Measurements from ENCODE around the gene CFAP54. TPM values are rescaled to one million over a fixed set of nuclear protein-coding genes. Genes with fewer than 3 reads are reported as not detected.

CFAP54 gene
- total RNA-seq, 1 experiment from 2014 or later: 0.35 TPM

DNA sequence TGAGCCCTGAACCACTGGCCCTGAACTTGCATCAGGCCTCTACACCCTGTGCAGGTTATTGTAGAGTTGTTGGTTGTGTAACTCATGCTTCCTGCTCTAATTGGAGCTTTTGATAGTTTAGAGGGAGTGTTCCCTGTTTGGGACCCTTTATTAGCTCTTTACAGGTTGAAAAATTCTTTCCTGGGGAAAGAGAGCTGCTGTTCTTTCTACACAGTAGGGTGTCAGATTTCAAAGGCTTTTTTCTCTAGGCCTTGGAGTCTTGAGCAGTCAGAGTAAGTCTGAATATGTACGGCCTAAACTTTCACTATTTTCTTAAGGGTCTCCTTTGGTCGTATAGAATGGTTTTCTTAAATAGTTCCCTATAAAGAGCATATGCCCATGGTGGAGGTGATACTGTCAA, 356.9 kb downstream of the CFAP54 start:
- intact Hi-C loops (cut with micrococcal nuclease; ENCODE audit: unreplicated experiment): no loop called here
- no peaks in the 10 kb centered on the region for H3K36me3 Mint-ChIP-seq (ENCODE audit: insufficient read depth, unreplicated experiment)
- CTCF ChIA-PET: no interaction called here
- no peaks in the 10 kb centered on the region for H3K27me3 Mint-ChIP-seq (ENCODE audit: unreplicated experiment)
- DNase-seq: no peak
- TF ChIP-seq, protein P1, sequence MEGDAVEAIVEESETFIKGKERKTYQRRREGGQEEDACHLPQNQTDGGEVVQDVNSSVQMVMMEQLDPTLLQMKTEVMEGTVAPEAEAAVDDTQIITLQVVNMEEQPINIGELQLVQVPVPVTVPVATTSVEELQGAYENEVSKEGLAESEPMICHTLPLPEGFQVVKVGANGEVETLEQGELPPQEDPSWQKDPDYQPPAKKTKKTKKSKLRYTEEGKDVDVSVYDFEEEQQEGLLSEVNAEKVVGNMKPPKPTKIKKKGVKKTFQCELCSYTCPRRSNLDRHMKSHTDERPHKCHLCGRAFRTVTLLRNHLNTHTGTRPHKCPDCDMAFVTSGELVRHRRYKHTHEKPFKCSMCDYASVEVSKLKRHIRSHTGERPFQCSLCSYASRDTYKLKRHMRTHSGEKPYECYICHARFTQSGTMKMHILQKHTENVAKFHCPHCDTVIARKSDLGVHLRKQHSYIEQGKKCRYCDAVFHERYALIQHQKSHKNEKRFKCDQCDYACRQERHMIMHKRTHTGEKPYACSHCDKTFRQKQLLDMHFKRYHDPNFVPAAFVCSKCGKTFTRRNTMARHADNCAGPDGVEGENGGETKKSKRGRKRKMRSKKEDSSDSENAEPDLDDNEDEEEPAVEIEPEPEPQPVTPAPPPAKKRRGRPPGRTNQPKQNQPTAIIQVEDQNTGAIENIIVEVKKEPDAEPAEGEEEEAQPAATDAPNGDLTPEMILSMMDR (IDR thresholded peaks at IDR 0.05; ENCODE audit: unreplicated experiment): no peak
- BruUV-seq (replicated peaks): no TSS peak
- no peaks in the 10 kb centered on the region for H3K4me1 Mint-ChIP-seq (ENCODE audit: low read depth, unreplicated experiment)
- no peaks in the 10 kb centered on the region for H3K9me3 Mint-ChIP-seq (ENCODE audit: low read depth, unreplicated experiment)
- no peak overlapping the region for H3K27ac Mint-ChIP-seq (ENCODE audit: unreplicated experiment)
- H3K4me3 Mint-ChIP-seq (ENCODE audit: low read depth, unreplicated experiment): no peak overlapping the region

DNA sequence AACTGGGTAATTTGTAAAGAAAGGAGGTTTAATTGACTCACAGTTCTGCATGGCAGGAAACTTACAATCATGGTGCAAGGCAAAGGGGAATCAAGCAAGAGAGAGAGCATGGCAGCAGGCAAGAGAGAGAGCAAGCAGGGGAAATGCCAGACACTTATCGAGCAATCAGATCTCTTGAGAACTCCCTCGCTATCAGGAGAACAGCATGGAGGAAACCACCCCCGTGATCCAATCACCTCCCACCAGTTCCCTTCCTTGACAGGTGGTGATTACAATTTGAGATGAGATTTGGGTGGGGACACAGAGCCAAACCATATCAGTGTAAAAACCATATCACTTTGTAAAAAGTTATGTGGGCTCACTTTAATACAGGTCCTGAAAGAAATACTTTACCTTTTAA, 361.3 kb downstream of the CFAP54 start:
- TF ChIP-seq, protein P1 (IDR thresholded peaks at IDR 0.05; ENCODE audit: unreplicated experiment): no peak

DNA sequence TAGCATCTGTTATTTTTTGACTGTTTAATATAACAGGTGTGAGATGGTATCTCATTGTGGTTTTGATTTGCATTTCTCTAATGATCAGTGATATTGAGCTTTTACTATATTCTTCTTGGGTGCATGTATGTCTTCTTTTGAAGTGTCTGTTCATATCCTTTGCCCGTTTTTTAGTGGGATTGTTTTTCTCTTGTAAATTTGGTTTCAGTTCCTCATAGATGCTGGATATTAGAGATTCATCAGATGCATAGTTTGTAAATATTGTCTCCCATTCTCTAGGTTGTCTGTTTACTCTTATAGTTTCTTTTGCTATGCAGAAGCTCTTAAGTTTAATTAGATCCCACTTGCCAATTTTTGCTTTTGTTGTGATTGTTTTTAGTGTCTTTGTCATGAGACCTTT, 368.8 kb downstream of the CFAP54 start:
- H3K4me3 Mint-ChIP-seq (ENCODE audit: low read depth, unreplicated experiment): no peak overlapping the region
- intact Hi-C loops (cut with micrococcal nuclease; ENCODE audit: unreplicated experiment): no loop called here
- CTCF ChIA-PET: interaction anchor here (0.6 kb wide), 1 partner anchor 1661 kb away, joined by 3 read pairs; no protein-coding TSS in a partner anchor

More for the DNA sequence above, 361.3 kb downstream of the CFAP54 start:
- H3K9me3 Mint-ChIP-seq (ENCODE audit: low read depth, unreplicated experiment): no peaks in the 10 kb centered on the region
- intact Hi-C loops (cut with micrococcal nuclease; ENCODE audit: unreplicated experiment): no loop called here
- CTCF ChIA-PET: no interaction called here
- H3K27ac Mint-ChIP-seq (ENCODE audit: unreplicated experiment): no peak overlapping the region
- BruUV-seq (replicated peaks): no TSS peak
- no peaks in the 10 kb centered on the region for H3K36me3 Mint-ChIP-seq (ENCODE audit: insufficient read depth, unreplicated experiment)
- H3K27me3 Mint-ChIP-seq (ENCODE audit: unreplicated experiment): no peaks in the 10 kb centered on the region
- DNase-seq: no peak
- no peak overlapping the region for H3K4me3 Mint-ChIP-seq (ENCODE audit: low read depth, unreplicated experiment)
- H3K4me1 Mint-ChIP-seq (ENCODE audit: low read depth, unreplicated experiment): no peaks in the 10 kb centered on the region

DNA sequence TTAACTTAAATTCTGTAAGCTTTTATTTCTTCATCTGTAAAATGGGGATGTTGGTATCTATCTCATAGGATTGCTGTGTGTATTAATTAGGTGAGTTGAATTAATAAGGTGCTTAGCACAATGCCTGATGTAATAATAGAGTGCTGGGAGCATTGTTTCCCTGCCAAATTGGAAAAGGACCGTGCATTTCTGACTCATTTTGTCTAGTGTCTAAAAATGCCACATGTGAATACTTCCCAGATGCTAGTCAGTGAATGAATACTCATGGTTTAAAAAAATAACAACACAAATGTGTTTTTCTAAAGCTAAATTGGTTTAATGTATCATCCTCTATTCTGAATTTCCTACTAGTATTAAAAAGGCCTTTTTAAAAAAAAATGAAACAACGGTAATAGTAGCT, 372.3 kb downstream of the CFAP54 start:
- Mint-ChIP-seq H3K27me3 (ENCODE audit: unreplicated experiment) (no peaks in the 10 kb centered on the region), H3K9me3 (ENCODE audit: low read depth, unreplicated experiment) (peaks cover 4% of the 10 kb centered on the region), H3K4me3 (ENCODE audit: low read depth, unreplicated experiment) (no peak overlapping the region), H3K36me3 (ENCODE audit: insufficient read depth, unreplicated experiment) (no peaks in the 10 kb centered on the region), H3K4me1 (ENCODE audit: low read depth, unreplicated experiment) (peaks cover 21% of the 10 kb centered on the region), H3K27ac (ENCODE audit: unreplicated experiment) (no peak overlapping the region)
- BruUV-seq (replicated peaks): no TSS peak
- intact Hi-C loops (cut with micrococcal nuclease; ENCODE audit: unreplicated experiment): no loop called here
- CTCF ChIA-PET: no interaction called here
- TF ChIP-seq, protein P1 (IDR thresholded peaks at IDR 0.05; ENCODE audit: unreplicated experiment): no peak
- DNase-seq: no peak

More for the DNA sequence above, 368.8 kb downstream of the CFAP54 start:
- TF ChIP-seq, protein P1 (IDR thresholded peaks at IDR 0.05; ENCODE audit: unreplicated experiment): no peak
- Mint-ChIP-seq H3K27ac (ENCODE audit: unreplicated experiment) (no peak overlapping the region), H3K36me3 (ENCODE audit: insufficient read depth, unreplicated experiment) (no peaks in the 10 kb centered on the region), H3K4me1 (ENCODE audit: low read depth, unreplicated experiment) (peaks cover 21% of the 10 kb centered on the region), H3K27me3 (ENCODE audit: unreplicated experiment) (no peaks in the 10 kb centered on the region), H3K9me3 (ENCODE audit: low read depth, unreplicated experiment) (peaks cover 6% of the 10 kb centered on the region)
- no TSS peak for BruUV-seq (replicated peaks)
- DNase-seq: no peak

All from Calu3 (cell line).